ENCODE data around the gene ZNF260. TPM values are rescaled to one million over a fixed set of nuclear protein-coding genes. Genes with fewer than 3 reads are reported as not detected.

Gene ZNF260
- total and polyA plus RNA-seq, 2 donors from 2014 or later = 5.4 to 12.8 TPM

DNA sequence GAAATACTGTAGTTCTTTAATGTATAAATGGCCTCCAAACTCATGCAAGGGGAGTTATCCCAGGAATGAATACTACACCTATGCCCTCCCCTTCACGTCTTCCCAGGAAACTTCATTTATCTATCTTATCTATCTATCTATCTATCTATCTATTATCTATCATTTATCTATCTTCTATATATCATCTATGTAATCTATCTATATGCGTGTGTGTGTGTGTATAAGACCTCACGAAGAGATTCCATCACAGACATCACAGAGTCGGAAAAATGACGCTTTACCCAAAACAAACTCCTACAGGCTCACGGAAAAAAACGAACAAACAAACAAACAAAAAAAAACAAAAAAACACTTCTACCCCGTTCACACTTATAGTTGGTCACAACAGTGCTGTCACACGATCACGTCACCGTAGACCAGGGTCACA lies 44.5 kb upstream of the ZNF260 start:
- Histone ChIP-seq H3K36me3 (ENCODE audit: control insufficient read depth in 2 of 3, insufficient read depth in 3 of 3, low read length in 3 of 3) (peaks cover 5 to 6% (median 5%) of the 10 kb centered on the region in 3 donors), H3K27ac (ENCODE audit: low read depth in 2 of 2, low read length in 2 of 2) (peak overlapping the region; percentile 76 to 94), H3K9me3 (ENCODE audit: control insufficient read depth in 2 of 3, insufficient read depth in 1 of 3, low read length in 3 of 3) (peaks cover 0 to under 1% (median 0%) of the 10 kb centered on the region in 3 donors), H3K9ac (ENCODE audit: low read length in 3 of 3) (peak overlapping the region; percentile 87 to 97 (median 89)), H3K4me1 (ENCODE audit: control insufficient read depth in 2 of 3, insufficient read depth in 2 of 3, low read depth in 1 of 3, low read length in 3 of 3) (peaks cover 0 to 5% (median 4%) of the 10 kb centered on the region in 3 donors), H3K27me3 (ENCODE audit: control insufficient read depth, insufficient read depth, low read length) (no peaks in the 10 kb centered on the region), H3K4me3 (ENCODE audit: low read length in 3 of 3) (peak overlapping the region; percentile 94 to 100 (median 96))
- DNase-seq = no peak
- intact Hi-C loops (cut with DNase I) = no loop called here
- TF ChIP-seq CTCF (IDR thresholded peaks at IDR 0.05; ENCODE audit: borderline replicate concordance, extremely low read depth, insufficient read depth) = no peak
- FAIRE-seq = no peak

DNA sequence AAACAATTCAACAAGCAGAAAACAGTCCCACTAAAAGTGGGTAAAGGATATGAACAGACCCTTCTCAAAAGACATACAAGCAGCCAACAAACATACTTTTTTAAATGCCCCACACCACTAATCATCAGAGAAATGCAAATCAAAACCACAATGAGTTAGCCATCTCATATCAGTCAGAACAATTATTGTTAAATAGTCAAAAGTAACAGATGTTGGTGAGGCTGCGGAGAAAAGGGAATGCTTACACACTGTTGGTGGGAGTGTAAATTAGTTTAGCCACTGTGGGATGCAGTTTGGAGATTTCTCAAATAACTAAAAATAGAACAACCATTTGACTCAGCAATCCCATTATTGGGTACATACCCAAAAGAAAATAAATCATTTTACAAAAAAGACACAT lies 36.3 kb upstream of the ZNF260 start:
- Histone ChIP-seq H3K27me3 (ENCODE audit: control insufficient read depth, insufficient read depth, low read length) (no peaks in the 10 kb centered on the region), H3K9ac (ENCODE audit: low read length in 3 of 3) (no peak overlapping the region), H3K4me3 (ENCODE audit: low read length in 3 of 3) (no peak overlapping the region), H3K9me3 (ENCODE audit: control insufficient read depth in 2 of 3, insufficient read depth in 1 of 3, low read length in 3 of 3) (peaks cover 0 to 60% (median 16%) of the 10 kb centered on the region in 3 donors), H3K4me1 (ENCODE audit: control insufficient read depth in 2 of 3, insufficient read depth in 2 of 3, low read depth in 1 of 3, low read length in 3 of 3) (no peaks in the 10 kb centered on the region), H3K27ac (ENCODE audit: low read depth in 2 of 2, low read length in 2 of 2) (no peak overlapping the region), H3K36me3 (ENCODE audit: control insufficient read depth in 2 of 3, insufficient read depth in 3 of 3, low read length in 3 of 3) (peaks cover 0 to 18% (median 0%) of the 10 kb centered on the region in 3 donors)
- no peak for DNase-seq
- intact Hi-C loops (cut with DNase I) = no loop called here
- no peak for TF ChIP-seq CTCF (IDR thresholded peaks at IDR 0.05; ENCODE audit: borderline replicate concordance, extremely low read depth, insufficient read depth)
- no peak for FAIRE-seq

DNA sequence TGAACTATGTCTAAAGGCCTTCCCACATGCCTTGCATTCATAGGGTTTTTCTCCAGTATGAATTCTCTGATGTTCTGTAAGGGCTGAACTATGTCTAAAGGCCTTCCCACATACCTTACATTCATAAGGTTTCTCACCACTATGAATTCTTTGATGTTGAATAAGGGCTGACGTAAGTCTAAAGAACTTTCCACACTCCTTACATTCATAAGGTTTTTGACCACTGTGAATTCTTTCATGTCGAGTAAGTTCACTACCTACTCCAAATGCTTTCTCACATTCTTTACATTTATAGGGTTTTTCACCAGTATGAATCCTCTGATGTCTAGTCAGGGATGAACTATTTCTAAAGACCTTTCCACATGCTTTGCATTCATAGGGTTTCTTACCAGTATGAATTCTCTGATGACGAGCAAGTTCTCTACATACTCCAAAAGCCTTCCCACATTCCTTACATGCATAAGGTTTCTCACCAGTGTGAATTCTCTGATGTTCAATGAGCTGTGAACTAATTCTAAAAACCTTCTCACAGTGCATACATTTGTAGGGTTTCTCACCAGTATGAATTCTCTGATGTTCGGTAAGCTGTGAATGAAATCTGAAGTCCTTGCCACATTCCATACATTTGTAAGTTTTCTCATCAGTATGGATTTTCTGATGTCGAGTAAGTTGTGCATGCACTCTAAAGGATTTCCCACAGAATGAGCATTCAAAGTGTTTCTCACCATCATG lies 19.1 kb upstream of the ZNF260 start:
- intact Hi-C loops (cut with DNase I) = no loop called here
- H3K36me3 ChIP-seq (ENCODE audit: control insufficient read depth in 2 of 3, insufficient read depth in 3 of 3, low read length in 3 of 3) = peaks cover 21 to 60% (median 26%) of the 10 kb centered on the region in 3 donors
- no peak for FAIRE-seq

More for the DNA sequence above, 19.1 kb upstream of the ZNF260 start:
- no peak for TF ChIP-seq CTCF (IDR thresholded peaks at IDR 0.05; ENCODE audit: borderline replicate concordance, extremely low read depth, insufficient read depth)
- Histone ChIP-seq H3K9ac (ENCODE audit: low read length in 3 of 3) (no peak overlapping the region), H3K4me3 (ENCODE audit: low read length in 3 of 3) (peak overlapping the region in 1 of 3 donors; percentile 6), H3K9me3 (ENCODE audit: control insufficient read depth in 2 of 3, insufficient read depth in 1 of 3, low read length in 3 of 3) (peaks cover 24 to 91% (median 65%) of the 10 kb centered on the region in 3 donors), H3K27ac (ENCODE audit: low read depth in 2 of 2, low read length in 2 of 2) (no peak overlapping the region), H3K27me3 (ENCODE audit: control insufficient read depth, insufficient read depth, low read length) (no peaks in the 10 kb centered on the region), H3K4me1 (ENCODE audit: control insufficient read depth in 2 of 3, insufficient read depth in 2 of 3, low read depth in 1 of 3, low read length in 3 of 3) (no peaks in the 10 kb centered on the region)
- DNase-seq = no peak

Measured in kidney (tissue), 14 donors.